Liver (tissue), 3 donors: ENCODE data around the gene ARHGEF16.
A peak's percentile ranks its signal among the peaks of the same experiment; 100 is the strongest.

ENCODE experiments used
- GABPA ChIP-seq, 2 donors: IDR thresholded peaks in 1 of 2; conservative IDR thresholded peaks in 1 of 2; 2 replicates each; pipeline ENCODE4 v1.6.1; 2016; ENCODE audit warnings: antibody characterized with exemption in 2 of 2, mild to moderate bottlenecking in 1 of 2, moderate library complexity in 1 of 2
- JUND ChIP-seq, 2 donors: IDR thresholded peaks; 2 replicates each; pipeline ENCODE4 v1.6.1; 2016; ENCODE audit warnings: antibody characterized with exemption in 2 of 2
- MAX ChIP-seq: IDR thresholded peaks from 2 replicates; pipeline ENCODE4 v1.6.1; 2016; ENCODE audit warnings: antibody characterized with exemption
- RAD21 ChIP-seq, 2 donors: IDR thresholded peaks; 2 replicates each; pipeline ENCODE4 v1.6.1; 2016; ENCODE audit warnings: antibody characterized with exemption in 2 of 2, mild to moderate bottlenecking in 2 of 2
- REST ChIP-seq: IDR thresholded peaks from 2 replicates; pipeline ENCODE4 v1.6.1; 2016; ENCODE audit warnings: antibody characterized with exemption, mild to moderate bottlenecking
- SP1 ChIP-seq: IDR thresholded peaks from 2 replicates; pipeline ENCODE4 v1.6.1; 2018; ENCODE audit warnings: antibody characterized with exemption, mild to moderate bottlenecking
- TAF1 ChIP-seq: conservative IDR thresholded peaks from 2 replicates; pipeline ENCODE4 v1.6.1; 2016; ENCODE audit warnings: antibody characterized with exemption, mild to moderate bottlenecking
- TF ChIP-seq, protein P1 (sequence below): fragments of 150-350 bp; IDR thresholded peaks from 2 replicates; pipeline ENCODE4 v1.5.1; 2017; ENCODE audit warnings: improper control_type of control experiment, low read depth, low read length; ENCODE audit not compliant: missing input control
- donor health status: healthy.
- donor health status: healthy.

GRCh38 chr1:3453203-3453761, 1.2 kb upstream of the ARHGEF16 start:
- TF ChIP-seq, protein P1, sequence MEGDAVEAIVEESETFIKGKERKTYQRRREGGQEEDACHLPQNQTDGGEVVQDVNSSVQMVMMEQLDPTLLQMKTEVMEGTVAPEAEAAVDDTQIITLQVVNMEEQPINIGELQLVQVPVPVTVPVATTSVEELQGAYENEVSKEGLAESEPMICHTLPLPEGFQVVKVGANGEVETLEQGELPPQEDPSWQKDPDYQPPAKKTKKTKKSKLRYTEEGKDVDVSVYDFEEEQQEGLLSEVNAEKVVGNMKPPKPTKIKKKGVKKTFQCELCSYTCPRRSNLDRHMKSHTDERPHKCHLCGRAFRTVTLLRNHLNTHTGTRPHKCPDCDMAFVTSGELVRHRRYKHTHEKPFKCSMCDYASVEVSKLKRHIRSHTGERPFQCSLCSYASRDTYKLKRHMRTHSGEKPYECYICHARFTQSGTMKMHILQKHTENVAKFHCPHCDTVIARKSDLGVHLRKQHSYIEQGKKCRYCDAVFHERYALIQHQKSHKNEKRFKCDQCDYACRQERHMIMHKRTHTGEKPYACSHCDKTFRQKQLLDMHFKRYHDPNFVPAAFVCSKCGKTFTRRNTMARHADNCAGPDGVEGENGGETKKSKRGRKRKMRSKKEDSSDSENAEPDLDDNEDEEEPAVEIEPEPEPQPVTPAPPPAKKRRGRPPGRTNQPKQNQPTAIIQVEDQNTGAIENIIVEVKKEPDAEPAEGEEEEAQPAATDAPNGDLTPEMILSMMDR, result peak; percentile 95
- TF ChIP-seq TAF1, result no peak
- TF ChIP-seq SP1, result no peak
- TF ChIP-seq RAD21 (IDR thresholded peaks at IDR 0.05), result peak; percentile 93 to 95
- no peak for TF ChIP-seq GABPA (IDR thresholded peaks at IDR 0.05 in 1 of 2, conservative IDR thresholded peaks at IDR 0.05 in 1 of 2)
- no peak for TF ChIP-seq REST
- no peak for TF ChIP-seq JUND (IDR thresholded peaks at IDR 0.05)
- TF ChIP-seq MAX, result no peak
